WERI-Rb-1 (cell line): ENCODE data around the gene CD3E.

Experiments
- DNase-seq: peaks from one replicate; pipeline ENCODE4 v3.0.0-alpha.2; 2020
- H3K27ac ChIP-seq: fragments of 250-450 bp; sonication (Bioruptor Pico); 2 replicates; pipeline ENCODE4 v1.5.1; 2020; ENCODE audit warnings: mild to moderate bottlenecking, moderate library complexity
- H3K27me3 ChIP-seq: fragments of 250-450 bp; sonication (Bioruptor Pico); 2 replicates; pipeline ENCODE4 v1.5.1; 2021; ENCODE audit warnings: mild to moderate bottlenecking, low read depth, moderate library complexity; ENCODE audit not compliant: insufficient read depth, severe bottlenecking
- H3K36me3 ChIP-seq: fragments of 250-450 bp; sonication (Bioruptor Pico); 2 replicates; pipeline ENCODE4 v1.5.1; 2020; ENCODE audit warnings: mild to moderate bottlenecking, moderate library complexity
- H3K4me3 ChIP-seq: 2 replicates; pipeline ENCODE4 v1.5.1; 2011; ENCODE audit warnings: low read depth, mild to moderate bottlenecking, control low read depth, low read length
- H3K9me3 ChIP-seq: fragments of 250-450 bp; sonication (Bioruptor Pico); 2 replicates; pipeline ENCODE4 v1.5.1; 2021; ENCODE audit warnings: mild to moderate bottlenecking, moderate library complexity; ENCODE audit not compliant: severe bottlenecking
- CTCF ChIP-seq: IDR thresholded peaks from 2 replicates; pipeline ENCODE4 v1.5.1; 2011; ENCODE audit warnings: low read depth, mild to moderate bottlenecking, control low read depth, inconsistent platforms, low read length

Gene CD3E

GRCh38 chr11:118263695-118264568 lies 40.6 kb upstream of the CD3E start, which contains the start of gene MPZL2:
MPZL2 (minus strand) TSS chr11:118264297; CDS start chr11:118264153, 144 bp downstream.
- TF ChIP-seq CTCF: peak; percentile 2; the same call in 1 of the 2 replicates
- H3K4me3 ChIP-seq: no peak within 1 kb of the TSS
- H3K9me3 ChIP-seq: no peaks in the 10 kb centered on the region
- no peaks in the 10 kb centered on the region for H3K36me3 ChIP-seq
- H3K27ac ChIP-seq: no peak within 1 kb of the TSS
- no peaks in the 10 kb centered on the region for H3K27me3 ChIP-seq
- peak; percentile 15 for DNase-seq

- H3K27me3 ChIP-seq: no peaks in the 10 kb centered on the region
- peak overlapping the region; percentile 14; the same call in 1 of the 2 replicates for H3K27ac ChIP-seq
- peak; percentile 30 for DNase-seq
- no peaks in the 10 kb centered on the region for H3K36me3 ChIP-seq
- no peak for TF ChIP-seq CTCF
- no peaks in the 10 kb centered on the region for H3K9me3 ChIP-seq
- no peak overlapping the region for H3K4me3 ChIP-seq
Measured at GRCh38 chr11:118264569-118265465, 39.7 kb upstream of the CD3E start.

GRCh38 chr11:118265954-118266353 lies 38.6 kb upstream of the CD3E start:
- Histone ChIP-seq H3K4me3 (no peak overlapping the region), H3K27ac (peak overlapping the region; percentile 14; the same call in 1 of the 2 replicates), H3K9me3 (no peaks in the 10 kb centered on the region), H3K36me3 (no peaks in the 10 kb centered on the region), H3K27me3 (no peaks in the 10 kb centered on the region)
- no peak for TF ChIP-seq CTCF
- DNase-seq: no peak

GRCh38 chr11:118267486-118267885 lies 37.0 kb upstream of the CD3E start:
- Histone ChIP-seq H3K27ac (no peak overlapping the region), H3K4me3 (no peak overlapping the region), H3K27me3 (no peaks in the 10 kb centered on the region), H3K36me3 (no peaks in the 10 kb centered on the region), H3K9me3 (no peaks in the 10 kb centered on the region)
- no peak for DNase-seq
- no peak for TF ChIP-seq CTCF

GRCh38 chr11:118272001-118272400 lies 32.5 kb upstream of the CD3E start:
- Histone ChIP-seq H3K36me3 (no peaks in the 10 kb centered on the region), H3K9me3 (no peaks in the 10 kb centered on the region)
- TF ChIP-seq CTCF: no peak

More at GRCh38 chr11:118272001-118272400, 32.5 kb upstream of the CD3E start:
- Histone ChIP-seq H3K4me3 (no peak overlapping the region), H3K27ac (no peak overlapping the region), H3K27me3 (no peaks in the 10 kb centered on the region)
- DNase-seq: no peak
